GM23338 (cell line): ENCODE results near the gene PNKP.

Experiments
- CREB1 ChIP-seq: fragments of 250-450 bp; sonication (Bioruptor Pico); IDR thresholded peaks from 2 replicates; pipeline ENCODE4 v1.5.0; 2020; ENCODE audit warnings: low read depth, mild to moderate bottlenecking, moderate library complexity
- ETS1 ChIP-seq: IDR thresholded peaks from 2 replicates; pipeline ENCODE4 v1.6.1; 2016; ENCODE audit warnings: antibody characterized with exemption
- EZH2 ChIP-seq: fragments of 200-600 bp; sonication (generic); IDR thresholded peaks from one replicate; pipeline ENCODE4 v1.8.0; 2017; ENCODE audit warnings: antibody characterized with exemption, mild to moderate bottlenecking, low read depth; ENCODE audit not compliant: unreplicated experiment
- EZH2phosphoT487 ChIP-seq: fragments of 200-600 bp; sonication (generic); IDR thresholded peaks from one replicate; pipeline ENCODE4 v1.8.1; 2018; ENCODE audit warnings: antibody characterized with exemption; ENCODE audit not compliant: unreplicated experiment
- JUNB ChIP-seq: IDR thresholded peaks from one replicate; pipeline ENCODE4 v1.6.1; 2016; ENCODE audit warnings: antibody characterized with exemption; ENCODE audit not compliant: unreplicated experiment
- NANOG ChIP-seq: IDR thresholded peaks from 2 replicates; pipeline ENCODE4 v1.6.1; 2016; ENCODE audit warnings: antibody characterized with exemption, borderline replicate concordance
- POLR2AphosphoS5 ChIP-seq: IDR thresholded peaks from 2 replicates; pipeline ENCODE4 v1.6.1; 2016; ENCODE audit warnings: antibody characterized with exemption, low read depth
- TF ChIP-seq, protein P1 (sequence below), 2 experiments: fragments of 200-600 bp in 1 of 2; sonication (generic) in 1 of 2; conservative IDR thresholded peaks; 2 replicates each; pipeline versions ENCODE4 v1.5.1 to v1.6.1; 2016 to 2017; ENCODE audit warnings: antibody characterized with exemption in 2 of 2, low read depth in 2 of 2, mild to moderate bottlenecking in 2 of 2, moderate library complexity in 1 of 2
- TF ChIP-seq, protein P2 (sequence below): IDR thresholded peaks from one replicate; pipeline ENCODE4 v1.6.1; 2018; ENCODE audit warnings: antibody characterized with exemption; ENCODE audit not compliant: unreplicated experiment

- TF ChIP-seq POLR2AphosphoS5, result no peak
- TF ChIP-seq, protein P1, sequence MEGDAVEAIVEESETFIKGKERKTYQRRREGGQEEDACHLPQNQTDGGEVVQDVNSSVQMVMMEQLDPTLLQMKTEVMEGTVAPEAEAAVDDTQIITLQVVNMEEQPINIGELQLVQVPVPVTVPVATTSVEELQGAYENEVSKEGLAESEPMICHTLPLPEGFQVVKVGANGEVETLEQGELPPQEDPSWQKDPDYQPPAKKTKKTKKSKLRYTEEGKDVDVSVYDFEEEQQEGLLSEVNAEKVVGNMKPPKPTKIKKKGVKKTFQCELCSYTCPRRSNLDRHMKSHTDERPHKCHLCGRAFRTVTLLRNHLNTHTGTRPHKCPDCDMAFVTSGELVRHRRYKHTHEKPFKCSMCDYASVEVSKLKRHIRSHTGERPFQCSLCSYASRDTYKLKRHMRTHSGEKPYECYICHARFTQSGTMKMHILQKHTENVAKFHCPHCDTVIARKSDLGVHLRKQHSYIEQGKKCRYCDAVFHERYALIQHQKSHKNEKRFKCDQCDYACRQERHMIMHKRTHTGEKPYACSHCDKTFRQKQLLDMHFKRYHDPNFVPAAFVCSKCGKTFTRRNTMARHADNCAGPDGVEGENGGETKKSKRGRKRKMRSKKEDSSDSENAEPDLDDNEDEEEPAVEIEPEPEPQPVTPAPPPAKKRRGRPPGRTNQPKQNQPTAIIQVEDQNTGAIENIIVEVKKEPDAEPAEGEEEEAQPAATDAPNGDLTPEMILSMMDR (conservative IDR thresholded peaks at IDR 0.05; ENCODE audit: low read depth in 2 of 2), result no peak
- no peak for TF ChIP-seq EZH2
- no peak for TF ChIP-seq CREB1 (CRISPR knock-in tag)
- TF ChIP-seq, protein P2, sequence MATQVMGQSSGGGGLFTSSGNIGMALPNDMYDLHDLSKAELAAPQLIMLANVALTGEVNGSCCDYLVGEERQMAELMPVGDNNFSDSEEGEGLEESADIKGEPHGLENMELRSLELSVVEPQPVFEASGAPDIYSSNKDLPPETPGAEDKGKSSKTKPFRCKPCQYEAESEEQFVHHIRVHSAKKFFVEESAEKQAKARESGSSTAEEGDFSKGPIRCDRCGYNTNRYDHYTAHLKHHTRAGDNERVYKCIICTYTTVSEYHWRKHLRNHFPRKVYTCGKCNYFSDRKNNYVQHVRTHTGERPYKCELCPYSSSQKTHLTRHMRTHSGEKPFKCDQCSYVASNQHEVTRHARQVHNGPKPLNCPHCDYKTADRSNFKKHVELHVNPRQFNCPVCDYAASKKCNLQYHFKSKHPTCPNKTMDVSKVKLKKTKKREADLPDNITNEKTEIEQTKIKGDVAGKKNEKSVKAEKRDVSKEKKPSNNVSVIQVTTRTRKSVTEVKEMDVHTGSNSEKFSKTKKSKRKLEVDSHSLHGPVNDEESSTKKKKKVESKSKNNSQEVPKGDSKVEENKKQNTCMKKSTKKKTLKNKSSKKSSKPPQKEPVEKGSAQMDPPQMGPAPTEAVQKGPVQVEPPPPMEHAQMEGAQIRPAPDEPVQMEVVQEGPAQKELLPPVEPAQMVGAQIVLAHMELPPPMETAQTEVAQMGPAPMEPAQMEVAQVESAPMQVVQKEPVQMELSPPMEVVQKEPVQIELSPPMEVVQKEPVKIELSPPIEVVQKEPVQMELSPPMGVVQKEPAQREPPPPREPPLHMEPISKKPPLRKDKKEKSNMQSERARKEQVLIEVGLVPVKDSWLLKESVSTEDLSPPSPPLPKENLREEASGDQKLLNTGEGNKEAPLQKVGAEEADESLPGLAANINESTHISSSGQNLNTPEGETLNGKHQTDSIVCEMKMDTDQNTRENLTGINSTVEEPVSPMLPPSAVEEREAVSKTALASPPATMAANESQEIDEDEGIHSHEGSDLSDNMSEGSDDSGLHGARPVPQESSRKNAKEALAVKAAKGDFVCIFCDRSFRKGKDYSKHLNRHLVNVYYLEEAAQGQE, result no peak
- no peak for TF ChIP-seq EZH2phosphoT487
- TF ChIP-seq NANOG, result no peak
- TF ChIP-seq JUNB, result no peak
- TF ChIP-seq ETS1, result no peak
Measured at GRCh38 chr19:49832556-49832955, 34.8 kb downstream of the PNKP start.
